ENCODE data around the gene GPR151.

DNA sequence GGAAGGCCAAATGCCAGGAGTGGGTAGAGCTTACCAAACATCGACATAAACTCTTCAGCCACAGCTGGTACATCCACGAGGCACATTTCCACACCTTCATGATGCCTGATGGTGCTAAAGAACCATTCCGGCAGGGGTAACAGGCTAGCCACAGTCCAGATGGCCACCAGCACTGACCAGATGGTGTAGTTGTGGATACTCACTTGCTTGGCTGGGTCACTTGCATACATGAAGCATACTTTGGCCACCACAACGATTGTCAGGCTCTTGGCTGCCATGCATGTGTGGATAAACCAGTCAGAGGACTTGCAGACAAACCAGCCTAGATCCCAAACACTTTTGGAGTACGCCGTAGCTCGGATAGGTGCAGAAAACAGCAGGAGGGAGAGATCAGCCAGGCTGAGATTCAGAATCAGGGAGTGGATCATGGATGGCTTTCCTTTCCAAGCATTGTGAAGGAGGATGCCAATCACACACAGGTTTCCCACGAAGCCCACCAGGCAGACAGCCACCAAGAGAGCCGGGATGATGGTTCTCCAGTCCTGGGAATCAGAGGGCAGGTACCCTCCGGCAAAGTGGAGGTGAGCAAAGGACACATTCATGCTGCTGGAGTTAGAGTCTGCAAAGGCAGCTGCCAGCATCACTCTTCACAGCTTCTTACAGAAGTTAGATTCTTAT, 378 bp downstream of the GPR151 start:
- TF ChIP-seq, protein P1, sequence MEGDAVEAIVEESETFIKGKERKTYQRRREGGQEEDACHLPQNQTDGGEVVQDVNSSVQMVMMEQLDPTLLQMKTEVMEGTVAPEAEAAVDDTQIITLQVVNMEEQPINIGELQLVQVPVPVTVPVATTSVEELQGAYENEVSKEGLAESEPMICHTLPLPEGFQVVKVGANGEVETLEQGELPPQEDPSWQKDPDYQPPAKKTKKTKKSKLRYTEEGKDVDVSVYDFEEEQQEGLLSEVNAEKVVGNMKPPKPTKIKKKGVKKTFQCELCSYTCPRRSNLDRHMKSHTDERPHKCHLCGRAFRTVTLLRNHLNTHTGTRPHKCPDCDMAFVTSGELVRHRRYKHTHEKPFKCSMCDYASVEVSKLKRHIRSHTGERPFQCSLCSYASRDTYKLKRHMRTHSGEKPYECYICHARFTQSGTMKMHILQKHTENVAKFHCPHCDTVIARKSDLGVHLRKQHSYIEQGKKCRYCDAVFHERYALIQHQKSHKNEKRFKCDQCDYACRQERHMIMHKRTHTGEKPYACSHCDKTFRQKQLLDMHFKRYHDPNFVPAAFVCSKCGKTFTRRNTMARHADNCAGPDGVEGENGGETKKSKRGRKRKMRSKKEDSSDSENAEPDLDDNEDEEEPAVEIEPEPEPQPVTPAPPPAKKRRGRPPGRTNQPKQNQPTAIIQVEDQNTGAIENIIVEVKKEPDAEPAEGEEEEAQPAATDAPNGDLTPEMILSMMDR (conservative IDR thresholded peaks at IDR 0.05 in 1 of 2, IDR thresholded peaks at IDR 0.05 in 1 of 2; ENCODE audit: low read depth in 1 of 2, low read length in 2 of 2), result no peak
- TF ChIP-seq EZH2 (IDR thresholded peaks at IDR 0.05; ENCODE audit: low read length, missing control alignments), result no peak
